ENCODE data around the gene BMP5. TPM values are rescaled to one million over a fixed set of nuclear protein-coding genes. Genes with fewer than 3 reads are reported as not detected.

Gene BMP5
- total and polyA plus RNA-seq, 2 donors from 2014 or later = 0.76 to 0.86 TPM

GRCh38 chr6:55918639-55919038, 43.2 kb upstream of the BMP5 start:
- Histone ChIP-seq H3K27me3 (ENCODE audit: control insufficient read depth, insufficient read depth, low read length) (no peaks in the 10 kb centered on the region), H3K27ac (ENCODE audit: low read depth in 2 of 2, low read length in 2 of 2) (no peak overlapping the region), H3K9me3 (ENCODE audit: control insufficient read depth in 2 of 3, insufficient read depth in 1 of 3, low read length in 3 of 3) (no peaks in the 10 kb centered on the region), H3K9ac (ENCODE audit: low read length in 3 of 3) (no peak overlapping the region), H3K4me3 (ENCODE audit: low read length in 3 of 3) (no peak overlapping the region), H3K36me3 (ENCODE audit: control insufficient read depth in 2 of 3, insufficient read depth in 3 of 3, low read length in 3 of 3) (no peaks in the 10 kb centered on the region), H3K4me1 (ENCODE audit: control insufficient read depth in 2 of 3, insufficient read depth in 2 of 3, low read depth in 1 of 3, low read length in 3 of 3) (no peaks in the 10 kb centered on the region)
- FAIRE-seq (no peak), DNase-seq (no peak)
- TF ChIP-seq CTCF (IDR thresholded peaks at IDR 0.05; ENCODE audit: borderline replicate concordance, extremely low read depth, insufficient read depth) = no peak
- intact Hi-C loops (cut with DNase I) = no loop called here

- Histone ChIP-seq H3K36me3 (ENCODE audit: control insufficient read depth in 2 of 3, insufficient read depth in 3 of 3, low read length in 3 of 3) (no peaks in the 10 kb centered on the region), H3K4me1 (ENCODE audit: control insufficient read depth in 2 of 3, insufficient read depth in 2 of 3, low read depth in 1 of 3, low read length in 3 of 3) (no peaks in the 10 kb centered on the region), H3K4me3 (ENCODE audit: low read length in 3 of 3) (no peak overlapping the region), H3K27me3 (ENCODE audit: control insufficient read depth, insufficient read depth, low read length) (no peaks in the 10 kb centered on the region), H3K9ac (ENCODE audit: low read length in 3 of 3) (no peak overlapping the region), H3K9me3 (ENCODE audit: control insufficient read depth in 2 of 3, insufficient read depth in 1 of 3, low read length in 3 of 3) (no peaks in the 10 kb centered on the region), H3K27ac (ENCODE audit: low read depth in 2 of 2, low read length in 2 of 2) (no peak overlapping the region)
- FAIRE-seq = peak; percentile 11
- no peak for TF ChIP-seq CTCF (IDR thresholded peaks at IDR 0.05; ENCODE audit: borderline replicate concordance, extremely low read depth, insufficient read depth)
- DNase-seq = peak in 2 of 5 donors; percentile 11 to 52
- intact Hi-C loops (cut with DNase I) = no loop called here
Measured at GRCh38 chr6:55917751-55918415, 42.5 kb upstream of the BMP5 start.

GRCh38 chr6:55916188-55916587, 40.8 kb upstream of the BMP5 start:
- intact Hi-C loops (cut with DNase I) = no loop called here
- Histone ChIP-seq H3K27ac (ENCODE audit: low read depth in 2 of 2, low read length in 2 of 2) (no peak overlapping the region), H3K9ac (ENCODE audit: low read length in 3 of 3) (no peak overlapping the region), H3K36me3 (ENCODE audit: control insufficient read depth in 2 of 3, insufficient read depth in 3 of 3, low read length in 3 of 3) (no peaks in the 10 kb centered on the region), H3K4me3 (ENCODE audit: low read length in 3 of 3) (no peak overlapping the region), H3K4me1 (ENCODE audit: control insufficient read depth in 2 of 3, insufficient read depth in 2 of 3, low read depth in 1 of 3, low read length in 3 of 3) (no peaks in the 10 kb centered on the region), H3K9me3 (ENCODE audit: control insufficient read depth in 2 of 3, insufficient read depth in 1 of 3, low read length in 3 of 3) (no peaks in the 10 kb centered on the region), H3K27me3 (ENCODE audit: control insufficient read depth, insufficient read depth, low read length) (no peaks in the 10 kb centered on the region)
- FAIRE-seq = no peak
- no peak for DNase-seq
- TF ChIP-seq CTCF (IDR thresholded peaks at IDR 0.05; ENCODE audit: borderline replicate concordance, extremely low read depth, insufficient read depth) = no peak
